ENCODE measurements around the gene CACNA2D3. TPM values are rescaled to one million over a fixed set of nuclear protein-coding genes. Genes with fewer than 3 reads are reported as not detected.
A peak's percentile ranks its signal among the peaks of the same experiment; 100 is the strongest.

Gene CACNA2D3
- total RNA-seq, 2 experiments from 2014 or later, result not detected

GRCh38 chr3:54356261-54357045 lies 234.1 kb downstream of the CACNA2D3 start:
- Mint-ChIP-seq H3K27me3 (no peaks in the 10 kb centered on the region), H3K27ac (no peak overlapping the region), H3K36me3 (no peaks in the 10 kb centered on the region), H3K4me3 (no peak overlapping the region), H3K4me1 (no peaks in the 10 kb centered on the region), H3K9me3 (no peaks in the 10 kb centered on the region)
- no peak for DNase-seq

- no peaks in the 10 kb centered on the region for H3K9me3 Mint-ChIP-seq
- no peaks in the 10 kb centered on the region for H3K36me3 Mint-ChIP-seq
- H3K4me3 Mint-ChIP-seq, result no peak overlapping the region
- H3K4me1 Mint-ChIP-seq, result no peaks in the 10 kb centered on the region
- no peaks in the 10 kb centered on the region for H3K27me3 Mint-ChIP-seq
- H3K27ac Mint-ChIP-seq, result no peak overlapping the region
- no peak for DNase-seq
Measured at GRCh38 chr3:54357301-54357700, 234.9 kb downstream of the CACNA2D3 start.

GRCh38 chr3:54358316-54358715 lies 236.0 kb downstream of the CACNA2D3 start:
- DNase-seq, result no peak
- Mint-ChIP-seq H3K27me3 (no peaks in the 10 kb centered on the region), H3K4me3 (no peak overlapping the region), H3K27ac (no peak overlapping the region), H3K9me3 (no peaks in the 10 kb centered on the region), H3K36me3 (no peaks in the 10 kb centered on the region), H3K4me1 (no peaks in the 10 kb centered on the region)

GRCh38 chr3:54358969-54359694 lies 236.8 kb downstream of the CACNA2D3 start:
- no peak for DNase-seq
- Mint-ChIP-seq H3K27me3 (no peaks in the 10 kb centered on the region), H3K9me3 (no peaks in the 10 kb centered on the region), H3K4me1 (no peaks in the 10 kb centered on the region), H3K4me3 (no peak overlapping the region), H3K27ac (no peak overlapping the region), H3K36me3 (no peaks in the 10 kb centered on the region)

GRCh38 chr3:54360320-54360719 lies 238.0 kb downstream of the CACNA2D3 start:
- no peak overlapping the region for H3K27ac Mint-ChIP-seq
- H3K9me3 Mint-ChIP-seq, result no peaks in the 10 kb centered on the region

GRCh38 chr3:54361746-54362283 lies 239.5 kb downstream of the CACNA2D3 start:
- Mint-ChIP-seq H3K27me3 (no peaks in the 10 kb centered on the region), H3K4me3 (no peak overlapping the region), H3K36me3 (no peaks in the 10 kb centered on the region), H3K27ac (no peak overlapping the region), H3K9me3 (no peaks in the 10 kb centered on the region), H3K4me1 (no peaks in the 10 kb centered on the region)
- no peak for DNase-seq

More at GRCh38 chr3:54360320-54360719, 238.0 kb downstream of the CACNA2D3 start:
- no peaks in the 10 kb centered on the region for H3K36me3 Mint-ChIP-seq
- no peaks in the 10 kb centered on the region for H3K27me3 Mint-ChIP-seq
- no peaks in the 10 kb centered on the region for H3K4me1 Mint-ChIP-seq
- no peak overlapping the region for H3K4me3 Mint-ChIP-seq
- DNase-seq, result no peak

GRCh38 chr3:54366007-54366750 lies 243.8 kb downstream of the CACNA2D3 start:
- no peak overlapping the region for H3K4me3 Mint-ChIP-seq
- H3K9me3 Mint-ChIP-seq, result no peaks in the 10 kb centered on the region
- H3K27ac Mint-ChIP-seq, result no peak overlapping the region
- DNase-seq, result no peak
- no peaks in the 10 kb centered on the region for H3K36me3 Mint-ChIP-seq
- H3K27me3 Mint-ChIP-seq, result peaks cover 3% of the 10 kb centered on the region
- H3K4me1 Mint-ChIP-seq, result no peaks in the 10 kb centered on the region

- no peak overlapping the region for H3K27ac Mint-ChIP-seq
- DNase-seq, result no peak
- peaks cover 3% of the 10 kb centered on the region for H3K27me3 Mint-ChIP-seq
- no peak overlapping the region for H3K4me3 Mint-ChIP-seq
- H3K4me1 Mint-ChIP-seq, result no peaks in the 10 kb centered on the region
- H3K36me3 Mint-ChIP-seq, result no peaks in the 10 kb centered on the region
- no peaks in the 10 kb centered on the region for H3K9me3 Mint-ChIP-seq
Measured at GRCh38 chr3:54366839-54367238, 244.5 kb downstream of the CACNA2D3 start.

- Mint-ChIP-seq H3K4me3 (no peak overlapping the region), H3K9me3 (no peaks in the 10 kb centered on the region), H3K27me3 (peaks cover 10% of the 10 kb centered on the region), H3K36me3 (no peaks in the 10 kb centered on the region), H3K27ac (no peak overlapping the region), H3K4me1 (no peaks in the 10 kb centered on the region)
- no peak for DNase-seq
Measured at GRCh38 chr3:54372232-54372631, 249.9 kb downstream of the CACNA2D3 start.

GRCh38 chr3:54374214-54374852 lies 252.0 kb downstream of the CACNA2D3 start:
- peaks cover 7% of the 10 kb centered on the region for H3K27me3 Mint-ChIP-seq
- H3K36me3 Mint-ChIP-seq, result no peaks in the 10 kb centered on the region
- H3K27ac Mint-ChIP-seq, result no peak overlapping the region
- no peaks in the 10 kb centered on the region for H3K4me1 Mint-ChIP-seq
- H3K9me3 Mint-ChIP-seq, result no peaks in the 10 kb centered on the region
- DNase-seq, result peak; percentile 0
- no peak overlapping the region for H3K4me3 Mint-ChIP-seq

GRCh38 chr3:54376142-54376807 lies 253.9 kb downstream of the CACNA2D3 start:
- Mint-ChIP-seq H3K4me3 (no peak overlapping the region), H3K27ac (no peak overlapping the region), H3K9me3 (no peaks in the 10 kb centered on the region), H3K36me3 (no peaks in the 10 kb centered on the region), H3K4me1 (no peaks in the 10 kb centered on the region), H3K27me3 (peaks cover 7% of the 10 kb centered on the region)
- DNase-seq, result no peak

- no peak overlapping the region for H3K4me3 Mint-ChIP-seq
- no peak for DNase-seq
- no peak overlapping the region for H3K27ac Mint-ChIP-seq
- H3K36me3 Mint-ChIP-seq, result no peaks in the 10 kb centered on the region
- peaks cover 7% of the 10 kb centered on the region for H3K27me3 Mint-ChIP-seq
- no peaks in the 10 kb centered on the region for H3K4me1 Mint-ChIP-seq
- no peaks in the 10 kb centered on the region for H3K9me3 Mint-ChIP-seq
Measured at GRCh38 chr3:54376939-54377578, 254.7 kb downstream of the CACNA2D3 start.

GRCh38 chr3:54378184-54378583 lies 255.8 kb downstream of the CACNA2D3 start:
- H3K27me3 Mint-ChIP-seq, result peaks cover 7% of the 10 kb centered on the region
- H3K27ac Mint-ChIP-seq, result no peak overlapping the region
- H3K9me3 Mint-ChIP-seq, result no peaks in the 10 kb centered on the region
- no peaks in the 10 kb centered on the region for H3K4me1 Mint-ChIP-seq
- H3K4me3 Mint-ChIP-seq, result no peak overlapping the region
- no peaks in the 10 kb centered on the region for H3K36me3 Mint-ChIP-seq
- no peak for DNase-seq

- Mint-ChIP-seq H3K4me3 (no peak overlapping the region), H3K4me1 (no peaks in the 10 kb centered on the region), H3K36me3 (no peaks in the 10 kb centered on the region)
Measured at GRCh38 chr3:54384279-54384678, 261.9 kb downstream of the CACNA2D3 start.

More at GRCh38 chr3:54384279-54384678, 261.9 kb downstream of the CACNA2D3 start:
- DNase-seq, result no peak
- peaks cover 9% of the 10 kb centered on the region for H3K27me3 Mint-ChIP-seq
- H3K9me3 Mint-ChIP-seq, result no peaks in the 10 kb centered on the region
- H3K27ac Mint-ChIP-seq, result no peak overlapping the region
